ENCODE data around the gene ARF5.

GRCh38 chr7:127591591-127591990 lies 3.4 kb downstream of the ARF5 start:
- TF ChIP-seq, protein P1, sequence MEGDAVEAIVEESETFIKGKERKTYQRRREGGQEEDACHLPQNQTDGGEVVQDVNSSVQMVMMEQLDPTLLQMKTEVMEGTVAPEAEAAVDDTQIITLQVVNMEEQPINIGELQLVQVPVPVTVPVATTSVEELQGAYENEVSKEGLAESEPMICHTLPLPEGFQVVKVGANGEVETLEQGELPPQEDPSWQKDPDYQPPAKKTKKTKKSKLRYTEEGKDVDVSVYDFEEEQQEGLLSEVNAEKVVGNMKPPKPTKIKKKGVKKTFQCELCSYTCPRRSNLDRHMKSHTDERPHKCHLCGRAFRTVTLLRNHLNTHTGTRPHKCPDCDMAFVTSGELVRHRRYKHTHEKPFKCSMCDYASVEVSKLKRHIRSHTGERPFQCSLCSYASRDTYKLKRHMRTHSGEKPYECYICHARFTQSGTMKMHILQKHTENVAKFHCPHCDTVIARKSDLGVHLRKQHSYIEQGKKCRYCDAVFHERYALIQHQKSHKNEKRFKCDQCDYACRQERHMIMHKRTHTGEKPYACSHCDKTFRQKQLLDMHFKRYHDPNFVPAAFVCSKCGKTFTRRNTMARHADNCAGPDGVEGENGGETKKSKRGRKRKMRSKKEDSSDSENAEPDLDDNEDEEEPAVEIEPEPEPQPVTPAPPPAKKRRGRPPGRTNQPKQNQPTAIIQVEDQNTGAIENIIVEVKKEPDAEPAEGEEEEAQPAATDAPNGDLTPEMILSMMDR (IDR thresholded peaks at IDR 0.05) = no peak
- no peak for TF ChIP-seq POLR2A (IDR thresholded peaks at IDR 0.05)
